GM08714 (cell line): ENCODE measurements around the gene EXOSC7.

Experiments
- H3K4me3 ChIP-seq: fragments of 200-500 bp; sonication (Bioruptor generic); 2 replicates; pipeline ENCODE4 v1.5.1; 2014; ENCODE audit warnings: mild to moderate bottlenecking, low read length, inconsistent platforms
- ZNF274 ChIP-seq: IDR thresholded peaks from 2 replicates; pipeline ENCODE4 v1.6.1; 2012; ENCODE audit warnings: mild to moderate bottlenecking, low read depth, low read length

EXOSC7 gene

DNA sequence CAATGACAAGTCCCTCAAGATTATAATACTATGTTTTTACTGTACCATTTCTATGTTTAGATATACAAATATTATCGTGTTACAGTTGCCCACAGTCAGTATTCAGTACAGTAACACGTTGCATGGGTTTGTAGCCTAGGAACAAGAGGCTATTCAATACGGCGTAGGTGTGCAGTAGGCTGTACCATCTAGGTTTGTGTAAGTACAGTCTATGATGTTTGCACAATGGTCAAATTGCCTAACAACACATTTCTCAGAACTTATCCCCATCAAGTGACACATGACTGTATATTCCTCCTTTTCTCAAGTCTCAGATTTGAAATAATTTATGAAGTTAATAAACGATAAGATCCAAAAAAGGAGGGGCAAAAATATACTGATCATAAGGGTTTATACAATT is 21.7 kb upstream of the EXOSC7 start:
- TF ChIP-seq ZNF274 = no peak
- H3K4me3 ChIP-seq = no peak overlapping the region

DNA sequence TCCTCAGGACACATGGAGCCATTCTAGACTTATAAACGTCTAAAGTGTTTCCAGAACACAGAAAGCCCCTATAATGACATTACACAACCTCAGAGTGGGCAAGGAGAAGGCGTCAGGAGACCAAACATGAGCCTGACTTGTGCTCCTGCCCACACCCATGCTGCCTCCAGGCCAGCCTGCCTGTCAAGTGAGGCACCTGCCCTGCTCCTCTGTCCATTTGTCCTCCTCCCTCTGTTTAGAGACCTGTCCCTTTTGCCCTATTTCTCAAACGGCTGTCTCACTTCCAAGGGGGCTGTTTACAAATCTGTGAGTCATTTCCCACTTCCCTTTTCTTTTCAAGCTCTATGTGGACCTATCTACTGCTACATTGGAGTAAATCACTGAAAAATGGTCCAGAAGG is 21.1 kb upstream of the EXOSC7 start:
- no peak overlapping the region for H3K4me3 ChIP-seq
- TF ChIP-seq ZNF274 = no peak

GRCh38 chr3:44955917-44956316 is 20.1 kb upstream of the EXOSC7 start:
- H3K4me3 ChIP-seq = no peak overlapping the region
- TF ChIP-seq ZNF274 = no peak

DNA sequence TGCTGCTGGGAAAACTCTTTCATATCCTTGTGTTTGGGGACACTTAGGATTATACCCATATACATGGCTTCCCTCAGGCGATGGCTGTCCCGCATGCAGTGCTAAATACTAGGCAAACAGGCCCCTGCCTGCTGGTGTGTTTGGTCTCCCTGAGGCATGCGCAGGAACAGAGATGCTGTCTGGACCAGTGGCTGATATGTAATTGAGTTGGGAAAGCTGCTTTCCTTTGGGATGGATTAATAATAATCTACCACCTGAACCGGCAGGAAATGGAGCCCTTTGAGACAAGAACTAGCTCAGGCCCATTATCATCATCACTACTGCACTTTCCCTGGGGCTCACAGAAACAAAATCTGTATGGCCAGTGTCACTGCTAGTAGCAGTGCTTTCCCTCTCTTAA is 18.1 kb upstream of the EXOSC7 start:
- no peak for TF ChIP-seq ZNF274
- no peak overlapping the region for H3K4me3 ChIP-seq

DNA sequence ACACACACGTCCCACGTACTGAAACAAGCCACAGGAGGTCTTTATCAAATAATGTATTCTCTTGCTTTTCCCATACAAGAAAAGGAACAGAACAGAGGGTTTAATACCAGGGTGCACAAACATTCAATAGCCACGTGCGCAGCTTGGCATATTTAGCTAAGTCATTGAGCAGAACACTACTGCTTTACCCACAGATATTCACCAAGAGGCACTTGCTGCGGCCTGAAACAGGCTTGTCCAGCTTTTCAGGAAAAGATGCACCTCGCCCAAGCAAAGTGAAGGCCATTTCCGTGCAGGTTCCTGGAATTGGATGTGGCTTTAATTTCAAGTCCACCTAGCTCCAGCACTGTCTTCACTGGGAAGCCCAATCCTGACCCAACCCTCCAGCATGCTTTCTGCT is 17.7 kb upstream of the EXOSC7 start:
- no peak overlapping the region for H3K4me3 ChIP-seq
- TF ChIP-seq ZNF274 = no peak

DNA sequence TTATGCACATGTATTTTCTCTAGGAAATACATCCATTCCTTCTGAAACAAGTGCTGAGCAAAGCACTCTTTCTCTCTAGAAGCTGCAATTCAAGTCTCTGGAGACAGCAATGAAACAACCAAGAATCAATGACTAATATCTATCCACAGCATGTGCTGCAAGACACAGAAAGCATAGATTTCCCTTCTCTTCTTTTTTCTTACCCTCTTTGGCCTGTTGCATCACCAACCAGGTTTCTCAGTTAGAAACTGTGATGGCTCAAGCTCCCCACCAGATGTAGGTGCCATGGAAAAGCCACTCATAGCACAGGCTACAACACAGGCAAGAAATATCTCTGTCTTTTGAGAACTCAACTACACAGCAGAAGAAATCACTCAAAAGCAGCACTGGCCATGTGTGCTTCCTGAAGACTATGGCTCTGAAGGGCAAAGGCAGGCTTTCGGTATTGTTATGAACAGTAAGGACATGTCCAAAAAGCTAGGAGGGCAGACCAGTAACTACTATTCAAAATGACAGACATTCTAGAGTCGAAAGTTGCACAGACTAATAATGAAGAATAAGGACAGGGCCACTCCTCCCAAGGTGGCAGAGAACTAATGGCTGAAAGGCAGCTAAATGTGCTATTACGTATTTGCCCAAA is 15.5 kb upstream of the EXOSC7 start:
- TF ChIP-seq ZNF274 = no peak
- H3K4me3 ChIP-seq = no peak overlapping the region

- no peak overlapping the region for H3K4me3 ChIP-seq
- TF ChIP-seq ZNF274 = no peak
These were observed 14.2 kb upstream of the EXOSC7 start for GRCh38 chr3:44961888-44962287.

DNA sequence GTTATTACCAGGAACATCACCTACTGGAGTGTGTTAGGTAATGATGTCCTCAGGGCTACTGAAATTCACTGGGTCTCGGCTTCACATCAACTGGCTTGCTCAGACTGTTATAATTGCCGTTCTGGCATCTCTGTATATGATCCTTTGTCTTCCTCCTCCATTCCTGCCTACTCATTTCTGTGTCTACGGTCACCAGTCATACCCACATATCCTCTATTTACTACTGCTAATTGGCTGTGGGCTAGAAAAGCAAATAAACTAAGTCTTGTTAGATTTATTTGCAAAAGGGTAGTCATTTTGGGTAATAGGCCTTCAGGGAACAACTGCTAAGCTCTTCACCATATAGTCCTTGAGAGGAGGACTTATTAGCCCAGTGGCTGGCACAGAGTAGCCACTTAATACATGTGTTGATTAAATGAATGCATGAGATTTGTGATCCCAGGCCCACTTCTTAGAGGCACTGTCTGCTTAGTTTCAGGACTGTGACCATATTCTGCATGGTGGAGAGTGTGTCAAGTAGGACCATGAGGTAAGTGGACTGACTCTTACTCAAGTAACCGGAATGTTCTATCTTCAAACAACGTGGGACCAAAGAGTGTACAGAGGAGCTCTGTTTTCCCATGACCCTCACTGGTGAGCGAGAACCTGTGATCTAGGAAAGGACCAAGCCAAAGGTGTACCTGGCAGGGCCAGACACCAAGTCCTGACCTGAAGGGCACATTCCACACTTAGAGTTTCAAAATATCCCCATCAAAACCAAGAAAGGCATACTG is 13.2 kb upstream of the EXOSC7 start:
- TF ChIP-seq ZNF274 = no peak
- no peak overlapping the region for H3K4me3 ChIP-seq

GRCh38 chr3:44963571-44964325 is 12.3 kb upstream of the EXOSC7 start:
- H3K4me3 ChIP-seq = no peak overlapping the region
- no peak for TF ChIP-seq ZNF274

DNA sequence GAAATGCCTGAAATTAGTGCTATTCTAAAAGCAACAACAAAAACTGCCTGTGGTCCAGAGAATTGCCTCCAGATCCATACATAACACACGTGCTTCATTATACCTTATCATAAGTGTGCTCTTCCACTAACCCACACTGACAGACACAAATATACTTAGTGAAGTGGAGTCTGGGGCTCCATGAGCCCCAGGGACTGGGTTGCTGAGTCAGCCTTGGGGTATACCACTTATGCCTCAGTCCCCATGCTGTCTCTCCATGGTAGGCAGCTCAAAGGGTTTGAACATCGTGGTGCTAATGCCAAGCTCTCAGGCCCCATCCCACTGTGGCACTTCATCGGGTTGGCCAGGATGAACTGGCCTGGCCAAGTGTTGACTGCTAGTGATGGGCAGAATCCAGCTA is 10.9 kb upstream of the EXOSC7 start:
- no peak for TF ChIP-seq ZNF274
- H3K4me3 ChIP-seq = no peak overlapping the region

DNA sequence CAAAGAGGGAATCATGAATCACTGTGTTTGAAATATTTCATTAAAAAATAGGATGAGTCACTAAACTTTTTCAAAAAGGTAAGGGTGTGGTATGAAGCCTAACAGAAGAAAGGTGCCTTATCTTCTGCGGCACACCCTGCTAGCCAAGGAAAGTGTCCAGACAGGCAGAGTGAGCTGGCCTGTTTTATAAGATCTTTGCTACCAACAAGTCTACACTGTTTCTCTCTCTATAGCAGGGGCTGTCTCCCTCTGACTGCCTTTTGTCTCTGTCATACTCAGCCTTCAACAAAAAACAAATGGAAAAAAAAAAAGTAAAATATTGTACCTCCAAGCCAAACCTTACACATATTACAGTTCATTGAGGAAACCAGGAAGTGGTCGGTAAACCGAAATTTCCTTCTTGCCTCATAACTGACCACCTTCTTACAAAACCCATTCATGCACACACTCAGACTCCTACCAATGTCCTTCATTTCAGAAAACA is 9.2 kb upstream of the EXOSC7 start:
- no peak for TF ChIP-seq ZNF274
- H3K4me3 ChIP-seq = no peak overlapping the region

GRCh38 chr3:44968447-44968858 is 7.6 kb upstream of the EXOSC7 start:
- TF ChIP-seq ZNF274 = no peak
- no peak overlapping the region for H3K4me3 ChIP-seq

DNA sequence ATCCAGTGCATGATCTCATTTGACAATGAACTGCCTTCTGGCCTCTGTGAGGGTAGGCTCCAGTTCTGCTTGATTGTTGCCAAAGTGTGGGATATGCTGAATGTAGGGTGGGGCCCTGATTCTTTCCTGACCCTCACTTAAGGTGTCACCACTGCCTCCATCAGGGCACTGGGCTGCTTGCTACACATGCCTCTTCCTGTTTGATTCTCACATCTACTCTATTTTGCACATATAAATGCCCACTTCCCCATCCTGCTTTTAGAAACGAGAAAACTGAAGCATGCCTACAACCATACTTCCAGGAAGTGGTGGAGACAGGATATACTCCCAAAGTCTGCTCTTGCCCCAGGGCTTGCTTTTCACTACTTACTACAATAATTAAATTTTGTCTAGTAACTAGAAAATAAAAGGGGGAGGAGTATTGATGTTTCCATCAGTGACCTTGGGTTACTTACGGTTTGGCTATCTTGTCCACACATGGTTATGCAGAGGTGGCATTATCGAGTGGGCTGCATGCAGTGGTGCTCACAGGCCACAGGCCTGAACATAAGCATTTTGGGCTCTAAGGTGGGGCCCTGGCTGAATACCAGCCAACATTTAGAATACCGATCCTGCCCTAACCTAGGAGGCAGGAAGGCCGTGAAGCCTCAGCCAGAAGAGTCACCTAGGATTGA is 6.8 kb upstream of the EXOSC7 start:
- TF ChIP-seq ZNF274 = no peak
- H3K4me3 ChIP-seq = no peak overlapping the region

DNA sequence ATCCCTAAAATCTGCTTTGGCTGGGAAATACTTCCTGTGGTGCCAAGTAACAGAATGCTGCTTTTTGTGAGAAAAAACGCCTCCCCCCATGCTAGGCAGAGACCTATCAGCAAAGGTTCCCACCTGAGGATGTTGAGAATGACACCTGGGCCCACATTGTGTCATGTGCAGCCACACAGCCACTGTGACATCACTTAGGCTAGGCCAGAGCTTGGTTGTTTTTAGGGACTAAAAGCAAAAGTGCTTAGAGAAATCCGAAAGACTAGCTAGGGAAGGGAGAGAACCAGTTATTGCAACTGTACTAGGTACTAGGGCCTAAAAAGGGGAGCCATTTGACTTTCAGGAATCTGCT is 6.2 kb upstream of the EXOSC7 start:
- no peak for TF ChIP-seq ZNF274
- no peak overlapping the region for H3K4me3 ChIP-seq
